Spinal cord (tissue), 10 donors: ENCODE measurements around the gene C6. TPM values are rescaled to one million over a fixed set of nuclear protein-coding genes. Genes with fewer than 3 reads are reported as not detected.
"Not testable (repeated sequence)": the region's sequence is repeated elsewhere in the genome, so short reads cannot be mapped to it uniquely, and the experiment has no call there.

Experiments used
- DNase-seq, 6 donors: peaks; one replicate each; pipeline versions ENCODE4 v3.0.0 to v3.0.0-alpha.2; 2013 to 2015; ENCODE audit warnings: low spot score in 6 of 6, low read depth in 4 of 6
- H3K27ac ChIP-seq: one replicate; pipeline ENCODE4 v1.5.1; 2013; ENCODE audit warnings: low read depth, low read length, control low read depth
- H3K27me3 ChIP-seq: one replicate; pipeline ENCODE4 v1.6.1; 2013; ENCODE audit warnings: low read length; ENCODE audit not compliant: control insufficient read depth, insufficient read depth
- H3K36me3 ChIP-seq: one replicate; pipeline ENCODE4 v1.6.1; 2013; ENCODE audit warnings: low read length; ENCODE audit not compliant: control insufficient read depth, insufficient read depth
- H3K4me1 ChIP-seq: one replicate; pipeline ENCODE4 v1.6.1; 2013; ENCODE audit warnings: low read length; ENCODE audit not compliant: control insufficient read depth, insufficient read depth
- H3K4me3 ChIP-seq: one replicate; pipeline ENCODE4 v1.5.1; 2013; ENCODE audit warnings: low read depth, low read length, control low read depth
- H3K9me3 ChIP-seq: one replicate; pipeline ENCODE4 v1.6.1; 2013; ENCODE audit warnings: low read length; ENCODE audit not compliant: control insufficient read depth, insufficient read depth
- WGBS: methylation state at CpG from one replicate; pipeline ENCODE4 v1.1.5; 2013; ENCODE audit warnings: missing lambda C conversion rate; ENCODE audit not compliant: insufficient coverage; 5-methylcytosine and 5-hydroxymethylcytosine counted together
- polyA plus RNA-seq, 2 donors: library from polyadenylated mRNA; unstranded; fragments of 120-200 nt; gene quantifications; one replicate each; pipeline ENCODE4 v1.2.1, GENCODE V29; 2013; ENCODE audit not compliant: insufficient read length in 2 of 2
- total RNA-seq, 2 donors: library from RNA; depleted of rRNA in 1 of 2; stranded (reverse); fragments of 120-200 nt in 1 of 2; fragments of >200 nt in 1 of 2; gene quantifications; one replicate each; pipeline versions ENCODE4 v1.2.3 to v1.2.4, GENCODE V29; 2013 to 2014
- donor health status: healthy.

The C6 gene
- total and polyA plus RNA-seq, 4 donors, result 0.17 to 4.5 (median 0.80) TPM

DNA sequence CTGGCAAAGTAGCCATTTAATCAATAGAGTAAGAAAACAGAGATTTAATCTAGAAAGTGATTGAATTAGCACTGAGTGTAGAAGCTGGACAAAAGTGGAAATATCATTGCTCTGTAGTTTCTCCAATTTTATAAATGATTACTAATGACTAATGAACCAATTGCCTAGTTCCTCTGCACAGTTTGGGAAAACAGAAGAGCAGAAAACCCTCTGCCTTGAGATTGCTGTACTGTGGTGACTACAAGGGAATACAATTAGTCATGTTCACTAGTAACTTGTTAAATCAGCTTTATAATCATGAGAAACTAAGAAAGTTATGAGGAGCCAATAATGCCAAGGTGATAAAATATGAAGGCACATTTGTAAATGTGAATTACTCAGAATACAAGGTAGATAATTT is 21.1 kb upstream of the C6 start:
- Histone ChIP-seq H3K36me3 (no peaks in the 10 kb centered on the region), H3K9me3 (no peaks in the 10 kb centered on the region)

GRCh38 chr5:41232797-41233196 is 19.5 kb upstream of the C6 start:
- no peak for DNase-seq
- no peaks in the 10 kb centered on the region for H3K36me3 ChIP-seq
- H3K4me3 ChIP-seq, result no peak overlapping the region

More for the DNA sequence above, 21.1 kb upstream of the C6 start:
- Histone ChIP-seq H3K27ac (no peak overlapping the region), H3K27me3 (no peaks in the 10 kb centered on the region), H3K4me1 (no peaks in the 10 kb centered on the region), H3K4me3 (no peak overlapping the region)
- DNase-seq, result no peak

GRCh38 chr5:41230276-41230675 is 16.9 kb upstream of the C6 start:
- no CpG with 5 or more reads among the region's 1 CpG for whole genome bisulfite sequencing
- not testable (repeated sequence) for H3K27me3 ChIP-seq, DNase-seq, H3K27ac ChIP-seq, H3K4me1 ChIP-seq, H3K9me3 ChIP-seq, H3K4me3 ChIP-seq, H3K36me3 ChIP-seq

More at GRCh38 chr5:41232797-41233196, 19.5 kb upstream of the C6 start:
- Histone ChIP-seq H3K4me1 (no peaks in the 10 kb centered on the region), H3K27me3 (no peaks in the 10 kb centered on the region), H3K9me3 (no peaks in the 10 kb centered on the region), H3K27ac (no peak overlapping the region)

DNA sequence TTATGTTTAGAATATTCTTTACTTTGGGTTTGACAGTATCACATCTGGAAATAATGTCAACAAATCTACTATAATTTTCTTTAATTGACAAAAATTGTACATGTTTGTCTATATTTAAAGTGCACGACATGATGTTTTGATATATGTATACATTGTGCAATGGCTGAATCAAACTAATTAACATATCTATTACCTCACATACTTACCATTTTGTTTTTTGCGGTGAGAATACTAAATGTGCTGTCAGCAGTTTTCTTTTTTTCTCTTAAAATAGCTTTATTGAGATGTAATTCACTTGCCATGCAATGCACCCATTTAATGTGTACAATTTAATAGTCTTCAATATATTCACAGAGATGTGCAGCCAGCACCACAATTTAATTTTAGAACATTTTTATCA is 10.6 kb upstream of the C6 start:
- no peaks in the 10 kb centered on the region for H3K9me3 ChIP-seq
- H3K36me3 ChIP-seq, result no peaks in the 10 kb centered on the region
- WGBS, result no CpG with 5 or more reads among the region's 2 CpGs
- no peak for DNase-seq
- H3K27ac ChIP-seq, result no peak overlapping the region
- no peak overlapping the region for H3K4me3 ChIP-seq
- H3K4me1 ChIP-seq, result no peaks in the 10 kb centered on the region
- no peaks in the 10 kb centered on the region for H3K27me3 ChIP-seq

GRCh38 chr5:41219658-41220269 is 6.4 kb upstream of the C6 start:
- Histone ChIP-seq H3K9me3 (no peaks in the 10 kb centered on the region), H3K27ac (no peak overlapping the region), H3K4me3 (no peak overlapping the region), H3K4me1 (no peaks in the 10 kb centered on the region), H3K36me3 (no peaks in the 10 kb centered on the region), H3K27me3 (no peaks in the 10 kb centered on the region)
- WGBS, result no CpG with 5 or more reads among the region's 2 CpGs
- no peak for DNase-seq

DNA sequence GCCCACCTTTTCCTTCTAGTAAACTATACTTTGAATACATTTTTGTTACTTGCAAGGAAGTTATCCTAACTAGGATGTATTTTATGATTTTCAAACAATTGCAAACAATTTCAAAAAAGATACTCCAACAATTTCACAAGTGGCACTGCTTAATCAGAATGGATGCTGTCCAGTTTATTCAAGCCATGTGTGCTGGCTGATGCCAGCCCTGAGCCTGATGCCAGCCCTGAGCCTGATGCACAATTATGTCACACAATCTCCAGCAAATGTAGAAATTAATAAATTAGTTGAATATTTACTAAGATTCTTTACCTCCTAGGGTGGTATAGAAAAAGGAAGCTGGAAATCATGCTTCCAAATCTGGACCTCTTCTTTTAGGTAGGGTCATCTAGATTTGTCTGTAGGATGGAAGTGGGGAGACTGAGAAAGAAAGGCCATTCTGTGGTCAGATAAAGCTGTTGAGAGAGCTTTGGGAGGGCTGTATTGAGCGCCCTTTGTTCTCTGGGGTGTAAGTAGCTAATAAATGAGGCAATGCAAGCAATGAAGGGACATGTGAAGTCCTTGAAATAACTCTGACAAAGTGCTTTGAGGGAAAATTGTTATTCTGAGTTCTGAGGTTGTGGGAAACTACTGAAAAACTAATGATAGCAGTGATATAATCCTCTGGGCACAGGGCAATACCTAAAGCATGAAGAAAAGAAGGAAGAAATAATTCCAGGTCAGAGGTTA is 5.8 kb upstream of the C6 start:
- no peaks in the 10 kb centered on the region for H3K36me3 ChIP-seq
- H3K4me1 ChIP-seq, result no peaks in the 10 kb centered on the region
- no peak overlapping the region for H3K27ac ChIP-seq
- DNase-seq, result no peak
- H3K4me3 ChIP-seq, result no peak overlapping the region
- no peaks in the 10 kb centered on the region for H3K9me3 ChIP-seq
- H3K27me3 ChIP-seq, result no peaks in the 10 kb centered on the region
- WGBS, result 74% methylated on average over 1 of the region's 1 CpG

- Histone ChIP-seq H3K9me3 (no peaks in the 10 kb centered on the region), H3K36me3 (no peaks in the 10 kb centered on the region)
- no peak for DNase-seq
Observed at GRCh38 chr5:41214182-41214581, 850 bp upstream of the C6 start.

DNA sequence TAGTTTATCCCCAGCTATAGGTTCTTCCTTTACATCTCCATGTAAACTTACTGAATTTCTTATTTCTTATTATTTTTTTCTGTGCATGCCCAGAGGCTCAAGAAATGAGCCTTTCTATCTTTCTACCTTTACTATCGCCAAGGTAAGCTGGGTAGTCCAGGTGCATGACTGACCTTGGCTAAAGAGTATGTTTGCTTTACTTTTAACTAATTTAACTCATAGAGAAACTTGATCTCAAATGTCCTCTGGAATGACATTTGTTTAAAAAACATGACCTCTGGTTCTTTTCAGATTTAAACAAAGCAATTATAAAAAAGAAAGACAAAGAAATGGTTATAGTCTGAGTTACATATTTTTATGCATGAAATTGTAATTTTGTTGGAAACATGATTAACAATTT is 397 bp downstream of the C6 start:
- DNase-seq, result no peak
- Histone ChIP-seq H3K9me3 (no peaks in the 10 kb centered on the region), H3K27me3 (no peaks in the 10 kb centered on the region), H3K4me1 (no peaks in the 10 kb centered on the region), H3K36me3 (no peaks in the 10 kb centered on the region), H3K27ac (no peak overlapping the region), H3K4me3 (no peak overlapping the region)
- WGBS, result no CpG with 5 or more reads among the region's 1 CpG

More at GRCh38 chr5:41214182-41214581, 850 bp upstream of the C6 start:
- Histone ChIP-seq H3K4me1 (no peaks in the 10 kb centered on the region), H3K4me3 (no peak overlapping the region), H3K27ac (no peak overlapping the region), H3K27me3 (no peaks in the 10 kb centered on the region)

DNA sequence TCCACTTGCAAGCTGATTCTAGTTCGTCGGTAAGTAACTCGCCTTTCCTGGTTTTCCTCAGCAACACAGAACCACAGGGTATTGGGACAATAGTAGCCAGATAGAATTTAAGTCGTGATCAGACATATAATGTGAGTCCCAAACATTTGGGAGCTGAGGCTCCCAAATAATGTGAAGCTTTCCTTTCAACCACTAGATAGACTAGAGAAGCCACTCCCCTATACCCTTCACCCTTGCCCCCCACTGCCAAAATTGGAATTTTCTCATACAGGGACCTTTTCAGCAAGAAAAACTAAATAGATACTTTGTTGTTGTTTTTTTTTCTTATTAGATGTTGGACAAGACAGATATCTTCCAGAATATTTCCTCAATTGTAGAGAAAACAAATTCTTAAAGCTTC is 1.9 kb downstream of the C6 start:
- DNase-seq, result no peak
- Histone ChIP-seq H3K27me3 (no peaks in the 10 kb centered on the region), H3K27ac (no peak overlapping the region), H3K4me1 (no peaks in the 10 kb centered on the region), H3K9me3 (no peaks in the 10 kb centered on the region), H3K36me3 (no peaks in the 10 kb centered on the region), H3K4me3 (no peak overlapping the region)
- WGBS, result no CpG with 5 or more reads among the region's 4 CpGs

DNA sequence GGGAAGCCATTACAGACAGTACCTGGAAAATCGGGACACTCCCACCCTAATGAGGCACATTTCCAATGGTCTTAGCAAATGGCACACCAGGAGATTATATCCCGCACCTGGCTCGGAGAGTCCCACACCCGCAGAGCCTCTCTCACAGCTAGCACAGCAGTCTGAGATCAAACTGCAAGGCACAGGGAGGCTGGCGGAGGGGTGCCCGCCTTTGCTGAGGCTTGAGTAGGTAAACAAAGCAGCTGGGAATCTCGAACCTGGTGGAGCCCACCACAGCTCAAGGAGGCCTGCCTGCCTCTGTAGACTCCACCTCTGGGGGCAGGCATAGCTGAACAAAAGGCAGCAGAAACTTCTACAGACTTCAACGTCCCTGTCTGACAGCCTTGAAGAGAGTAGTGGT is 7.9 kb downstream of the C6 start:
- not testable (repeated sequence) for DNase-seq, H3K9me3 ChIP-seq, H3K27me3 ChIP-seq, H3K4me1 ChIP-seq, H3K27ac ChIP-seq, H3K4me3 ChIP-seq, H3K36me3 ChIP-seq
- 83% methylated on average over 8 of the region's 8 CpGs for WGBS
